Cardiac septum (tissue), 1 donor: ENCODE data around the gene CCDC146. TPM values are rescaled to one million over a fixed set of nuclear protein-coding genes. Genes with fewer than 3 reads are reported as not detected.

Experiments used
- DNase-seq: peaks from one replicate; pipeline ENCODE4 v3.0.0-alpha.2; 2020; ENCODE audit warnings: low spot score
- intact Hi-C: fragments of 100-400 bp; cut with DNase I; formaldehyde crosslinking; loops from one replicate; pipeline ENCODE4 v1.14.0; 2022
- total RNA-seq: library from RNA; stranded (reverse); fragmentation: NEBNext Ultra II Directional; extraction: Animal tissue kit (Norgen Biotek cat#: 25700); gene quantifications from one replicate; pipeline ENCODE4 v1.2.1, GENCODE V29; 2021
- donor health status: DM: no; HTN: no; CAD: no.

Gene CCDC146
- total RNA-seq, 1 donor from 2014 or later: 4.3 TPM

DNA sequence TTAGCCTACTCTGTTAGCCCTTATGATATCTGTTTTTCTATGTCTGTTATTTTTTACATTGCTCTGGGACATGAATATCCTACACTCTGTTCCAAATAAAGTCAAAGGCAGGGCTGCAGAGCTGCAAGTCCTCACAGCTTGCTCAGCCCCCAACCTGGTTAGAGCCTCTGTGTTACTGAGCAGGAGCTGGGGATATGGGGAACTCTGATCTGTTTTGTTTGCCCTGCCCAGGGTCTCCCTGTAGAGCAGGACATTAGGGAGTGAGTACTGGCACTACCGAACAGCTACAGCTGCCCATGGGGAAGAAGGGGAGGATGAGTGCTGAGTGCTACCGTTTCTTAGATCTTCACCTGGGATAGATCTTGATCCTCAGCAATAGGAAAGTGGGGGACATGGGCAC is 110.1 kb downstream of the CCDC146 start:
- intact Hi-C loops: no loop called here
- no peak for DNase-seq

DNA sequence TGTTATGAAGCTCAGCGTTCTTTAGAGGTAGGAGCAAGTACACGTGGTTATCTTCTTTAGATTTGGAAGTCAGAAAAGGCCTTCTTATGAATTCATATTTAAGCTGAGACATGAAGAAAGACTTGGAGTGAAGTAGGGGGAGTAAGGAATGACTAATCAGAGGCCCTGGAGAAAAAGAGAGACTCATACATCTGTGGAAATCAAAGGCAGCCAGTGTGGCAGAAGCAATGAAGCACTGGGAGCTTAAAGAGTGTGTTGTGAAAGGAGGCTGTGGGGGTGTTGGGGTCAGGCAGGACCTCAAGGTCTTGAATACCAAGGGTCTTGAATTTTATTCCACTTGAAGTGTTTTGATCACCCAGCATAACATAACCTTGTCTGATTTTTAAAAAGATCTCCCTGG is 112.9 kb downstream of the CCDC146 start:
- no peak for DNase-seq
- intact Hi-C loops: no loop called here

DNA sequence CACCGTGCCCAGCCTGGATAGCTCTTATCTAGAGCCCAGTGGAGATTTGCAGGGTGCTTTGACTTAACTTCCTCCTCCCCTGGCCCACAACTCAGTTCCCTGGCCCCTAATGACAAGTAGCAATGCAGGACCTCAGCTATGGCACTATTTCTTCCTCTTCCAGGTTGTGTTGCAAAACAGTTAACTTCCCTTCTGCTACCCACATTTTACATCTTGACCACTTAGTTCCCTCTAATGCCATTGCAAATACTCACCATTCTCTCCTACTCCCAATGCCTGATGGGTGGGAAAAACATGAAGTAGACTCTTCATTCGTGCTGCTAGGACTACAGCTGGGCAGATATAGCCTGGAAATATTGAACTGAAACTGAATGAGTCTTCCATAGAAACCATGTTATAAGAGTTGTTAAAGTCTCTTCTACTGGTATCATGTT is 116.3 kb downstream of the CCDC146 start:
- DNase-seq: peak; percentile 77
- intact Hi-C loops: no loop called here

DNA sequence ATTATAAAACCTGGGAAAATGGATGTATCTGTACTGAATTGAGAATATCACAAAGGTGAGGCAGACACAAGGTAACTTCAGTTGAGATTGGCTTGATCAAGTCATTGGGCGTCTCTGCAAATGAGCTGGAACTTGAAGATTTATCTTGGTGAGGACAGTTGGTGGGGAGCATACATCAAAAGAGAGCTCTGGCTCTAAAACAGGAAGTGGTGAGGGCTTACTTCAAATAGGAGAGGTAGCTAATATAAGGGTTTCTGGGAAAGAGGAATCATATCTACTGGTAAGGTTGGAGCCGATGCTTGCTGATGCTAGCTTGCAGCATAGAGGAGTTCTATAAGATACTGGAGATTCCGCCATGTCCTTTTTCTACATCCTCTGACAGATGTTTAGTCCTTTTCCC is 117.1 kb downstream of the CCDC146 start:
- DNase-seq: no peak
- intact Hi-C loops: no loop called here

DNA sequence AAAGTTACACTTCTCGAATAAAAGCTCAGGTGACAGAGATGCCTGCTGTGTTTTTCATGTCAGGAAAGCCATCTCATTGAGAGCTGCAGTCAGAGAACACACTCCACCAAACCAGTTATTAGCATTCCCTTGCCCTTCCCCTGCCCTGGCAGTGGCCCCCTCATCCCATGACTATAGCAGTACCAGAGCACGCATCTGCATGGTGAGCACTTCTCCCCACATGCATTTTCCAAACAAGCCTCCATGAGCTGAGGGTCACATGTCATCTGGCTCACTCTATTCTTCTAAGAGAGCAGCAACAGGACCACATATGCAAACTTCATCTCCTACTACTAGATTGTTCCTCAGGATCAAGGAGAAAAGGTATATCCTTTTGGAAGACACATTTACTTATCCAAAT is 119.7 kb downstream of the CCDC146 start:
- DNase-seq: no peak
- intact Hi-C loops: loop anchor here (10.0 kb wide), 1 partner anchor 117 kb away; the partner anchor contains the start of gene CCDC146

DNA sequence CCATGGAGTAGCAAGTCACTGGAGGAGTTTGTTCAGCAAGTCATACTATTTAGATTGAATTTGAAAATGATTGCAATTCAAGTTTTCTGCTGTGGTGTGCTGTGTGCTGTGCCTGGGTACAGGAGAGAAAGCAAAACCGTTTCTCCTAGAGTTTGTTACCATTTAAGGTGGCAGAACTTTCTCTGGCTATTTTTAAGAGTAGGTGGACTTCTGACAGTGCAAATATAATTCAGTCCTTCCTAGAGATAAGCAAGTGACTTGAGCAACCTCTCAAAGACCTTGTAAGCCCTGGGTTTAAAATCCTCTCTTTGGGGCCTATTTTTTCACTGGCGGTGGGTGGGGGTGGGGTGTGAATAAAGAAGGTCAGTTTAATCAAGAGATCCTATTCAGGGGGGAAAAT is 120.1 kb downstream of the CCDC146 start:
- intact Hi-C loops: loop anchor here (10.0 kb wide), 1 partner anchor 118 kb away; the partner anchor contains the start of gene CCDC146
- DNase-seq: no peak

DNA sequence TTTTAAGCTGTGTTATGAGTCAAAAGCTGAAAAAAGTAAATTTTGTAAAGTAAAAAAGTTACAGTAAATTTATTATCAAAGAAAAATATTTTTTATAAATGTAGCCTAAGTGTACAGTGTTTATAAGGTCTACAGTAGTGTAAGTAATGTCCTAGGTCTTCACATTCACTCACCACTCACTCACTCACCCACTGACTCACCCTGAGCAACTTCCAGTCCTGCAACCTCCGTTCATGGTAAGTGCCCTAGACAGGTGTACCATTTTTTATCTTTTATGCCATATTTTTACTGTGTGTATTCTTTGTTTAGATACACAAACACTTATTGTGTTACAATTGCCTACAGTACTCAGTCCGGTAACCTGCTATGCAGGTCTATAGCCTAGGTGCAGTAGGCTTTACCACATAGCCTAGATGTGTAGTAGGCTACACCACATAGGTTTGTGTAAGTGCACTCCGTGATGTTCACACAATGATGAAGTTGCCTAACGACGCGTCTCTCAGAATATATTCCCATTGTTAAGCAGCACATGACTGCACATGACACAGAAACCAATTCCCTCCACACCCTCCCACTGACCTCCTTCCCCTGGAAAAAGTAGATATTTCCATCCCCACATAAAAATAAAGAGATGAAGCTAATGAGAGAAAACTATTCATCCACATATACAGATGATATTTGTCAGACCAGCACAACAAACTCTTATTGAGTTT is 122.0 kb downstream of the CCDC146 start:
- DNase-seq: no peak
- intact Hi-C loops: loop anchor here (10.0 kb wide), 1 partner anchor 120 kb away; the partner anchor contains the start of gene CCDC146

DNA sequence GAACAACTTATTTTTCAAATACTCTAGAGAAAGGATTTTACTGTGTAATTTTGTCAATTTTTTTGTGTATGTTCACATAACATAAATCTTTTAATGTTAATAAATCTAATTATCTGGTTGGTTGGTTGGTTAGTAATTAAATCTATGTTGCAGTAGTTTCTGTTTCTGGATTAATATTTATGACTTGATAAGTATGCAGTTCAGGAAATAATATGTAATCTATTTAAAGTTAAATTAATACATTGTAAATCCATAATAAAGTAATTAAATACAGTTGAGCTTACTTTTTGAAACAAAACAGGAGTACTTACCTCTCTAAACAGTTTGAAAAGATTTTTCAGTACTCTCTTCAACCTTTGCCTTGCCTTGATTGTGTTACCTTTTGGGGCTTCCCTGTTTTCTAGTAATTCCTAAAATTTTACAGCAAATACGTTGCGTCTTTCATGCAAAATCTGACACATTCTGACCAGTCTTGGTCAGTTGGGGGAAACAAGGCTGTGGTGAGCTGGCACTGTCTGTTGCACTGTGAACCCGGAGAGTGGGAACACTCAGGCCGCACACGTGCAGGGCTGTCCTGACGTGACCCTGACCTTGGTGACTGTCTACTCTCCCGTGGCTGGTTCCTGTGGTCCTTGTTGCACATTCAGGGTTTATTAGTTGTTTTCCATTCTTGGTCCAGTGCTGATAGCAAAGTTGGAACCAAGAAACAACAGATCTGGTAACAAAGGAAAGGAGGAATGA is 122.8 kb downstream of the CCDC146 start:
- intact Hi-C loops: loop anchor here (5.0 to 10.0 kb wide), 2 partner anchors 87 to 120 kb away; partner anchors contain the start of gene CCDC146
- DNase-seq: no peak

DNA sequence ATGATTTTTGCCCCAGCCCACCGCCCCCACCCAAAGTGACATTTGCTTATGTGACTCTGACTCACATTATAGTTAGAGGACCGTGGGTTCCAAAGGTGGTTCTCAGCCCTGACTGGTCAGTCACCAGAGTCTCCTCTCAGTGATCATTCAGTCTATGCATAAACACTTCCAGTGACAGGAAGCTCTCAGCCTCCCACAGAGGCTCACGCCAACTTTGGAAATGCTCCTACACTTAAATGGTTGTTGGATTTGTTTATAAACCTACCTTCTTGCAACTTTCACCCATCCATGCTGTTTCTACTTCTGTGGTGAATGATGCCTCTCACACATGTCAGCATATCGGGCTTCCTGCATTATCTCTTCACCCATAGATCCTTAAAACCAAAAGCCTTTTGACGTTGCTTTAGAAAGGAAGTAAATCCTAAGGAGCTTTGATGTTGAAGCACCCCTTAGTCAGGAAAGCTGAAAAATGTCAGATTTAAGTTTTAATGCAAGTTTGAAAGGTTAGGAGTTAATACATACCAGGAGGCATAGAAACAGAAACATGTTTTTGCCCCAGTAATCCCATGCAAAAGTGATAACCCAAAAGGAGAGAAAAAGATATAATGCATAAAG is 123.7 kb downstream of the CCDC146 start:
- DNase-seq: no peak
- intact Hi-C loops: loop anchor here (5.0 to 10.0 kb wide), 2 partner anchors 86 to 121 kb away; partner anchors contain the start of gene CCDC146

DNA sequence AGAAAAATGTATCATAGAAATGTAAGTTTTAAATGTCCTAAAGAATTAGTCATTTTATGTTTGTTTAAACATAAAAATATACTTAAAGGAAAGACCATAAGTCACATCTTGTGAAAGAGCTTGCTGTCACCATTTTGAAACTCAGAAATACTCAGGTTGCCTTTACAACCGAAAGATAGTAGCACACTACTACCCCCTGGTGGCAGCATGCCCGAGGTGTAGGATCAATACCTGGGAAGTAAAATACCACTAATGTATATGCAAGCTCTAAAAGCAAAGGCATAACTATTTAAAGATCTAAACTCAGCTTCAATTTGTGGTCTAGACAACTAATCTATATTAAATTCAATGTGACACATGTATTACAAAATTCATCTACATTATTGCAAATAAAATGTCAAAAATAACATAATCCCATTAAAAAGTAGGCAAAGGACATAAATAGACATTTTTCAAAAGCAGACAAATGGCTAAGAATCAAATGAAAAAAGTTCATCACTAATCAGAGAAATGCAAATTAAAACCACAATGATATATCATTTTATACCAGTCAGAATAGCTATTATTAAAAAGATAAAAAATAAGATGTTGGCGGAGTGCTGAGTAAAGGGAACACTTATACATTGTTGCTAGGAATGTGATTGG is 124.9 kb downstream of the CCDC146 start:
- DNase-seq: no peak
- intact Hi-C loops: loop anchor here (5.0 to 10.0 kb wide), 2 partner anchors 85 to 123 kb away; partner anchors contain the start of gene CCDC146

DNA sequence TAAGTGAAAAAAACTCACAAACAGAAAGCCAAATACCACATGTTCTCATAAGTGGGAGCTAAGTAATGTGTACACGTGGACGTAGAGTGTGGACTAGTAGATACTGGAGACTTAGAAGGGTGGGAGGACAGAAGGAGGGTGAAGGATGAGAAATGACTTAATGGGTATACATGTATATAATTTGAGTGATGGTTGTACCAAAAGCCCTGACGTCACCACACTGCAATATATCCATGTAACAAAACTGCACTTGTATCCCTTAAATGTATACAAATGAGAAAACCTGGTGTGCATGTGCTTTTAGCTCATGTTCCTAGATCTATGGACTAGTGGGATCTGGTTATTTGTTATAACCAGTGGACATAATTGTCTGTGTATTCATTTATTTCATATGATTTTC is 125.7 kb downstream of the CCDC146 start:
- intact Hi-C loops: loop anchor here (5.0 to 10.0 kb wide), 2 partner anchors 84 to 123 kb away; partner anchors contain the start of gene CCDC146

DNA sequence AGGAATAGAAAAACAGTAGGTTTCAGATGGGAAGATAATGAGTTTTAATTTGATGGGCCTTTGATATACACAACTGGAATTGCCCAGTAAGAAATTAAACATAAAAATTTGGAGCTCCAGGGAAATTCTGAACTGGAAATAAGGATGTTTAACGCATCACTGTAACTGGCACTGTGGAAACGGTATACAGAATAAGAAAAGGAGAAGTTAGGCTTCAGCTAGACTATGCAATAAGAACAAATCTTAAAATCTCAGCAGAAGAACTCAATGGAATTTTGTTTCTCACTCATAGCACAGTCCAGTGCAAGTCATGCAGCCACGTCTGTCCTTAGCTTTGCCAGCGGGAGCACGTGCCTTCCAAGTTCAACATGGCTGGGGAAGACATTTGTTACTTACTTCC is 130.1 kb downstream of the CCDC146 start:
- intact Hi-C loops: no loop called here
- no peak for DNase-seq

More for the DNA sequence above, 125.7 kb downstream of the CCDC146 start:
- no peak for DNase-seq

DNA sequence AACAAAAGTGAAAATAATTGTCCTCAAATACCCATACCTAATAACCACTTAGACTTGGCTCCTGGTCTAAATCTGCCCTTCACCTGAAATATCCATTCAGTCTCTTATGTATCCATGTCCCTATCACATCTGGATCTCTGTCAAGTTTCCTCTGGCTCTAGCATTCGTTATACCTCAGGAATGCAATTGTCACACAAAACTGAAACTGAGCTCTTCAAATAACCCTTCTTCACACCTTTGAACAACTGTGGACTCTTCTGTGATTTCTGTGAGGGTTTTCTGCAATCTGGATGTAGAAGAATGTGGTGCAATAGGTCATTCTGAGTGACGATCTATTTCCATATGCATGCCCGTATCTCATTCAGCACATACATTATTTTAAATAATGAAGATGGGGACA is 130.7 kb downstream of the CCDC146 start:
- intact Hi-C loops: no loop called here
- no peak for DNase-seq

DNA sequence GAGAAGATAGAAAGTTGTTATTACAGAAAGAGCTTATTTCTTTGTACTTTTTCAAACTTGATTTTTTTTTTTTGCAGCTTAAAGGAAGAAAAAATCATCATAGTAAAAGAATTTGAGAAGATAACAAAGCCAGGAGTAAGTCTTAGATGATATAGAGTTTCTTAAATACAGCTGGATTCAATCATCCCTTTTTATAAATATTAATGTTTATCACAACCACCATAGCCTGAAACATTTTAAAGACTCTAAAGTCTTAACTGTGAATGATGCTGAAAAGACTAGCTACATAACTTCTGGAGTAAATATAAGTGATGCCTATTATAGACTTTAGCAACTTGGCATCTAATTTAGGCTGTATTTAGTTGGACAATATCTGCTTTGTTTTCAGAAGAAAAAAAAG is 132.0 kb downstream of the CCDC146 start:
- no peak for DNase-seq
- intact Hi-C loops: no loop called here

DNA sequence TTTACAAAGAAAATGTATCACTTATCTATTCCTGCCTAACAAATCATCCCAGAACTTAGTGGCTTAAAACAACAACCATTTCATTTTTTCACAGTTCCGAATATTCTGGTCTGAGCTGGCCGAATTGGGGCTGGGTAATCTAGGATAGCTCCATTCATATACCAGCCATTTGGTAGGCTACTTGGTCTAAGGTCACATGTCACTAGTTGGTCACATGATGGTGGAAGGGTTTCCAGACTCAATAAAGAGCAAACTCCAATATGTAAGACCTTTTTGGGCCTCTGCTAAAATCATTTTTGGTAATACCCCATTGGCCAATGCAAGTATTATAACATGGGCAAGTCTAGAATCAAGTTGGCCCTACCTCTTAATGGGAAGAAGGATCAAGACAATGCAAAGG is 132.5 kb downstream of the CCDC146 start:
- DNase-seq: no peak
- intact Hi-C loops: no loop called here

DNA sequence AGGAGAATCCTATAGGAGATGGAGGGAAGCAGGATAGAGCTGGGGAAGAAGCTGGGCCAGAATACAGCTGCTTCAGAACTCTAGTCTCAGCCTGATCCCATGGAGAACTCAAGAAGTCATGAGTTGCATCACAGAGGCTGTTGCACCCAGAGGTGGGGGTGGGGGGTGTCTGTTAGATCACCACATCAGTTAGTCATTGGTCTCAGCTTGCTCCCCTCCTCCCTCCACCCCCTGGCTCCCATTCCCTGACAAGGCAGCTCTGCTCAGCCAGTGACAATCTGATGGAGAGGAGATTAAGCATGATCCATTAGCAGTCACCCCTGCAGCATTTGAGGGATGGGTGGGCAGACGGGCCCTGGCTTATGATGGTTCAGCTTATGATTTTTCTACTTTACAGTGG is 135.6 kb downstream of the CCDC146 start:
- no peak for DNase-seq
- intact Hi-C loops: no loop called here

DNA sequence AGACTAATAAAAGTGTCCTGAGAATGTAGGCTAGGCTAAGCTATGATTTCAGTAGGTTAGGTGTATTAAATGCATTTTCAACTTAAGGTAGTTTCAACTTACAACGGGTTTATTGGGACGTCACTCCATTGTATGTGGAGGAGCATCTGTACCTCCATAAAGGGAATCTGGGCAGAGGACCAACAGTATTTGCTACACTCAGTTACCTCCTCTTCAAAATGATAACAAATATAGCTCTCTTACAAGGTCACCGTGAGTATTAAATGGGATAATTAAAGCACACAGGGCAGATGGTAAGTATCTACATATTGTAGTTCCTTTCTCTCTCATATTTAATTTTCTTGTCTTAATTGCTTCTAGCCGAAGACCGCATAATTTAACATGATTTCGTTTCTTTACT is 136.2 kb downstream of the CCDC146 start:
- intact Hi-C loops: no loop called here
- DNase-seq: no peak

DNA sequence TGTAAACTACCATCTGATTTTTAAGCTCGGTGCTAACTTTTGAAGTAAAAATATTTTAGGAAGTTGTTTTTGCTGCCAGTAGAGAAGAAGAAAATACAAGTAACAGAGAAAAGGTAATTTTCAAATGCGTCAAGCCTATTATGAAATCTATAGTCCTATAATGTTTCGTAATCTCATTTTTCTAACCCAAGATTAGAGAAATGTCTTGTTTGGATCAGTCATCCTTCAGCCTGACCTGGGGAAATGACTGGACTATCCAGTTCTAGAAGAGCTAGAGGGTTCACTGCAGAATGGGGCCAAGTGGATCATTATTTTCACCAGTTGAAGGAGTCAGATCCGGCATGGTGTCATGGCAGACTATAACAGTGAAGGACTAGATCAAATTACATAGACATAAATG is 139.9 kb downstream of the CCDC146 start:
- no peak for DNase-seq
- intact Hi-C loops: no loop called here

DNA sequence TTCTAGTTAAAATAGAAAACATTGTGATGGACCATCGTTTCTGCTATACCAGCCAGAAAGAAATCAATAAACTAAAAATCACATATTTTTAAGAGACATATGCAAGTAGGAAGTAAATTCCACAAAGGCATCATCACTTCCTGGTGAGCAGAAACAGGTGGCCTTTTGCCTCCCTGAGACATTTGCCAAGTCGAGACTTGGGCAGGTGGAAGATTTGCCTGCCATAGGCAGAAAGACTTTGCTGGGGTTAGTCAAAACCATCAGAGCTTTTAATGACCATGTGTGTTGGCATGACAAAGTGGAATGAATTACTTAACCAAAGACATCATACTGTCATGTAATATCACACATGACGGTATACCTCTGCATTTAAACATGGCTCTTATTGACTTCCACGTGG is 143.3 kb downstream of the CCDC146 start:
- DNase-seq: no peak
- intact Hi-C loops: no loop called here

DNA sequence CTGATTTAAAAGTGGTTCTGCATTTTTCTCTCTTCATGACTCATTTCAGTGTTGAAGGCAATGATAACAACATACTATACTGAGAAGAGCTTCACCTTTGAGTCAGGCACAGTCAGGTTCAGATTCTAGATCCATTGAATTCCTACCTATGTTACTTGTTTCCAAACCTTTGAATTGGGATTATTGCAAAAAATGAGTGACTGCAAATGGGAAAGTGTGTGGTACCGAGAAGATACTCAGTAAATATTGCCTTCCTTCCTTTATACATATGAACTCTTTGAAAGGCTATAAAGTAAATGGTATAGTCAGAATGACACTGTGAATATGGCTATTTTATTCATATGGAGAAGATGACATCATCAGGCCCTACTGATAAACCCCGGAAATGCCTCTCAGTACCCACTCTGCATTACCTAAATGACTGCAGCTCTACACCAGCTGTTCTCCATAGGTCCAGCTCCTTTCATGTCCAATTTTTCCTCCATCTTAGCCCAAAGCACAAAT is 143.9 kb downstream of the CCDC146 start:
- no peak for DNase-seq
- intact Hi-C loops: no loop called here
